ENCODE results near the gene TMEM163. TPM values are rescaled to one million over a fixed set of nuclear protein-coding genes. Genes with fewer than 3 reads are reported as not detected.

Gene TMEM163
- total RNA-seq, 2 donors from 2014 or later: 0.24 TPM; not detected in 1

DNA sequence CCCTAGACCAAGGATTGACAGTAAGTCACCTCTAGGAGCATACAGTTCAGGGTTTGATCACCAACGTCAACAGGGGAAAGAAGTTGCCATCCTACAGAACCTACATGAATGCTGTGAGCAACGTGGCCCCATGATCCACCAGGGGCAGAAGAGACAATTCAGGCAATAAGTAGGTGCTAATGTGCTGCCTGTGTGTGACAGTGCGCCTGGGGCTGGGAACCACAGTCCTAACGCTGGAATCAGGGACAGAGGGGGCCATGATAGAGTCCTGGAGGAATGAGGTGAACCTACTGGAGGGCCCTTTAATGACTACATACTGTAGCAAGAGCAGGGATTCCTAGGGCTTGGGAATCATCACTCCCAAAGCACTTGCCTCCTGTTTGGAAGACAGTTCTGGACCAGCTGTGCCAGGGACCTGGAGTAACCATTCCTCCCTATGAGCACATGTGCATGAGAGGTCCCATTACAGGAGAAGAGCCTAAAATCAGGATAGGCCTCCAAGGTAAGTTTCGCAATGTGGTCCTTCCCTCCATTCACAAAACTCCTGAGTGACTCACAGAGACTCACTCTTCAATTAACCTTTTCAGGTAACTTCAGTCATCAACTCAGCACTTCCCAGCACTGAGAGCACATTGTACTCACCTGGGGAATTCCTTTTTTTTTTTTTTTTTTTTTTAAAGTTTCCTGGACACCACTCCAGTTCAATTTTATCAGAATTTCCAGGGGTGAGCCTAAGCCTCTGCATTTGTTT is 214.0 kb downstream of the TMEM163 start:
- Histone ChIP-seq H3K4me1 (ENCODE audit: control insufficient read depth, insufficient read depth, low read length) (no peaks in the 10 kb centered on the region), H3K27me3 (ENCODE audit: control insufficient read depth, insufficient read depth, low read length, poor library complexity, severe bottlenecking) (no peaks in the 10 kb centered on the region), H3K9me3 (ENCODE audit: control insufficient read depth, low read length) (no peaks in the 10 kb centered on the region), H3K9ac (ENCODE audit: extremely low read depth, low read length, poor library complexity, severe bottlenecking) (no peak overlapping the region), H3K36me3 (ENCODE audit: control insufficient read depth, insufficient read depth, low read length) (no peaks in the 10 kb centered on the region), H3K4me3 (ENCODE audit: low read length) (no peak overlapping the region), H3K27ac (ENCODE audit: low read depth, low read length) (no peak overlapping the region)
- H3K36me3 Mint-ChIP-seq (ENCODE audit: low read depth): no peaks in the 10 kb centered on the region
- H3K27me3 Mint-ChIP-seq (ENCODE audit: insufficient read depth): peaks cover 5% of the 10 kb centered on the region
- WGBS, 2 experiments (ENCODE audit: insufficient coverage in 1 of 2, insufficient read length in 1 of 2): 69 to 79% methylated on average over 5 of the region's 5 CpGs
- H3K4me1 Mint-ChIP-seq: peaks cover 19% of the 10 kb centered on the region
- peak; percentile 88 for DNase-seq
- no peaks in the 10 kb centered on the region for H3K9me3 Mint-ChIP-seq
- H3K27ac Mint-ChIP-seq: no peak overlapping the region
- H3K4me3 Mint-ChIP-seq: no peak overlapping the region
- TF ChIP-seq, protein P1, sequence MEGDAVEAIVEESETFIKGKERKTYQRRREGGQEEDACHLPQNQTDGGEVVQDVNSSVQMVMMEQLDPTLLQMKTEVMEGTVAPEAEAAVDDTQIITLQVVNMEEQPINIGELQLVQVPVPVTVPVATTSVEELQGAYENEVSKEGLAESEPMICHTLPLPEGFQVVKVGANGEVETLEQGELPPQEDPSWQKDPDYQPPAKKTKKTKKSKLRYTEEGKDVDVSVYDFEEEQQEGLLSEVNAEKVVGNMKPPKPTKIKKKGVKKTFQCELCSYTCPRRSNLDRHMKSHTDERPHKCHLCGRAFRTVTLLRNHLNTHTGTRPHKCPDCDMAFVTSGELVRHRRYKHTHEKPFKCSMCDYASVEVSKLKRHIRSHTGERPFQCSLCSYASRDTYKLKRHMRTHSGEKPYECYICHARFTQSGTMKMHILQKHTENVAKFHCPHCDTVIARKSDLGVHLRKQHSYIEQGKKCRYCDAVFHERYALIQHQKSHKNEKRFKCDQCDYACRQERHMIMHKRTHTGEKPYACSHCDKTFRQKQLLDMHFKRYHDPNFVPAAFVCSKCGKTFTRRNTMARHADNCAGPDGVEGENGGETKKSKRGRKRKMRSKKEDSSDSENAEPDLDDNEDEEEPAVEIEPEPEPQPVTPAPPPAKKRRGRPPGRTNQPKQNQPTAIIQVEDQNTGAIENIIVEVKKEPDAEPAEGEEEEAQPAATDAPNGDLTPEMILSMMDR (conservative IDR thresholded peaks at IDR 0.05): peak; percentile 25

DNA sequence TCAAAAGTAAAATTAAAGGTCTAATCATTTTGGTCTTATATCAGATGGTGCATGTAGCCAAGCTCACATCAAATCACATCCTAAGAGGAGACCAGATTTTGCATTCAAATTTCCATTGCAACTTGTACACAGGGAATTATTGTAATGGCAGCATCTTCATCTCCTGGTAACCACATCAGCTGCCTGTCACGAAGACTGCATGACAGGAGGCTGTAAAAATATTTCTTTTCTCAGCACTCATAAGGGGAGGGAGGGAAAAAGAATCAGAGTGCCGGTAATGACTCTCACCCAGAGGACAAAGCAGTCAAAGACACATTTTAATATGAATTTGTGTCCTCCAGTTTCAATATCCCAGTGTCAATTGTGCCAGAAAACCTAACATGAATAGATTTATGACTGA is 216.7 kb downstream of the TMEM163 start:
- Histone ChIP-seq H3K4me1 (ENCODE audit: control insufficient read depth, insufficient read depth, low read length) (no peaks in the 10 kb centered on the region), H3K9me3 (ENCODE audit: control insufficient read depth, low read length) (no peaks in the 10 kb centered on the region), H3K27ac (ENCODE audit: low read depth, low read length) (no peak overlapping the region), H3K4me3 (ENCODE audit: low read length) (no peak overlapping the region), H3K36me3 (ENCODE audit: control insufficient read depth, insufficient read depth, low read length) (no peaks in the 10 kb centered on the region), H3K27me3 (ENCODE audit: control insufficient read depth, insufficient read depth, low read length, poor library complexity, severe bottlenecking) (no peaks in the 10 kb centered on the region), H3K9ac (ENCODE audit: extremely low read depth, low read length, poor library complexity, severe bottlenecking) (no peak overlapping the region)
- peaks cover 20% of the 10 kb centered on the region for H3K4me1 Mint-ChIP-seq
- peaks cover 5% of the 10 kb centered on the region for H3K27me3 Mint-ChIP-seq (ENCODE audit: insufficient read depth)
- H3K4me3 Mint-ChIP-seq: no peak overlapping the region
- no peak overlapping the region for H3K27ac Mint-ChIP-seq
- H3K9me3 Mint-ChIP-seq: no peaks in the 10 kb centered on the region
- DNase-seq: no peak
- 100% methylated on average over 2 of the region's 2 CpGs; no CpG with 5 or more reads in 1 of the 2 experiments for WGBS, 2 experiments (ENCODE audit: insufficient coverage in 1 of 2, insufficient read length in 1 of 2)
- H3K36me3 Mint-ChIP-seq (ENCODE audit: low read depth): no peaks in the 10 kb centered on the region
- TF ChIP-seq, protein P1 (conservative IDR thresholded peaks at IDR 0.05): no peak

DNA sequence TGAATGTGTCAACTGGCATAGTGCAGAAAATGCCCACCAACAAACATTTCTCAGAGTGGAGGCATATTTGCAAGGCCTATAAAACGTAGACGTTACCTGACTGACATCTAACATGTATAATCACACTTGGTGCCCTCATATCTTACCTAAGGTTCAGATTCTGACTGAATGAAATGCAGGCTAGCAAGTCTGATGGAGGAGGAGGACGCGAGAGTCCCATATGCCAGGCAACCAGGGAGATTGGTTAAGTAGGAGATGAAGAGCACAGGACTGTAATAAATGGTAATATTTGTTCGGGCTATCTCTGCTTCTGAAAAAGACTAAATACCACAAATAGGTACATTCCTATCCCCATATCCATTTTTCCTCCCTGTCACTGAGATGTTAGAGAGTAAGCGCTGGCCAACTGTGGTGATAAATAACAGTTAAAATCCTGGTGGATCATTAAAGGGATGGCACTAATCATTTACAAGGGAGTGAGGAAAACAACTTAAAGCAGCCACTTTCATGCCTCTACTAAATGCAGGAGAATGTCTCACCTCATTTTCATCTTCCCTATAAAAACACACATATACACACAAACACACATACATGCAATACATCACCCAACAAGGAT is 217.2 kb downstream of the TMEM163 start:
- 85 to 100% methylated on average over 3 to 6 of the region's 6 CpGs for WGBS, 2 experiments (ENCODE audit: insufficient coverage in 1 of 2, insufficient read length in 1 of 2)
- DNase-seq: no peak

More for the DNA sequence above, 217.2 kb downstream of the TMEM163 start:
- no peak overlapping the region for H3K9ac ChIP-seq (ENCODE audit: extremely low read depth, low read length, poor library complexity, severe bottlenecking)
- no peaks in the 10 kb centered on the region for H3K36me3 Mint-ChIP-seq (ENCODE audit: low read depth)
- peaks cover 5% of the 10 kb centered on the region for H3K27me3 Mint-ChIP-seq (ENCODE audit: insufficient read depth)
- H3K9me3 Mint-ChIP-seq: no peaks in the 10 kb centered on the region
- H3K27me3 ChIP-seq (ENCODE audit: control insufficient read depth, insufficient read depth, low read length, poor library complexity, severe bottlenecking): no peaks in the 10 kb centered on the region
- H3K27ac ChIP-seq (ENCODE audit: low read depth, low read length): no peak overlapping the region
- no peaks in the 10 kb centered on the region for H3K4me1 ChIP-seq (ENCODE audit: control insufficient read depth, insufficient read depth, low read length)
- no peak overlapping the region for H3K4me3 ChIP-seq (ENCODE audit: low read length)
- H3K4me3 Mint-ChIP-seq: no peak overlapping the region
- H3K9me3 ChIP-seq (ENCODE audit: control insufficient read depth, low read length): no peaks in the 10 kb centered on the region
- no peaks in the 10 kb centered on the region for H3K36me3 ChIP-seq (ENCODE audit: control insufficient read depth, insufficient read depth, low read length)
- H3K27ac Mint-ChIP-seq: no peak overlapping the region
- peaks cover 20% of the 10 kb centered on the region for H3K4me1 Mint-ChIP-seq
- TF ChIP-seq, protein P1 (conservative IDR thresholded peaks at IDR 0.05): no peak
